HepG2 (cell line): ENCODE results near the gene C2CD3.

Experiments
- GABPA ChIP-seq, 2 experiments: IDR thresholded peaks; 2 replicates each; pipeline ENCODE4 v1.6.1; 2011 to 2016; ENCODE audit warnings: low read depth in 2 of 2, low read length in 1 of 2, missing biosample characterization in 1 of 2, missing genetic modification characterization in 1 of 2
- IRF1 ChIP-seq: sonication (generic); formaldehyde crosslinking; IDR thresholded peaks from 2 replicates; pipeline ENCODE4 v1.4.0; 2020; ENCODE audit warnings: low read depth, mild to moderate bottlenecking, missing genetic modification reagents
- ISL2 ChIP-seq: sonication (generic); formaldehyde crosslinking; IDR thresholded peaks from 2 replicates; pipeline ENCODE4 v1.5.0; 2020; ENCODE audit warnings: missing genetic modification reagents
- JUN ChIP-seq: sonication (generic); formaldehyde crosslinking; IDR thresholded peaks from 2 replicates; pipeline ENCODE4 v1.4.0; 2020; ENCODE audit warnings: mild to moderate bottlenecking, missing genetic modification reagents
- JUNB ChIP-seq: sonication (generic); formaldehyde crosslinking; IDR thresholded peaks from 2 replicates; pipeline ENCODE4 v1.8.0; 2022; ENCODE audit warnings: missing genetic modification reagents, mild to moderate bottlenecking, borderline replicate concordance
- NCOR1 ChIP-seq: fragments of 200-600 bp; sonication (generic); IDR thresholded peaks from 2 replicates; pipeline ENCODE4 v1.7.0; 2017; ENCODE audit warnings: antibody characterized with exemption, low read length, borderline replicate concordance
- PAX8 ChIP-seq: sonication (generic); formaldehyde crosslinking; IDR thresholded peaks from 2 replicates; pipeline ENCODE4 v1.8.0; 2022; ENCODE audit warnings: mild to moderate bottlenecking, missing genetic modification reagents, borderline replicate concordance
- POLR2A ChIP-seq, 2 experiments: IDR thresholded peaks; 2 replicates each; pipeline ENCODE4 v1.6.1; 2011; ENCODE audit warnings: low read depth in 2 of 2, low read length in 2 of 2, mild to moderate bottlenecking in 1 of 2, moderate library complexity in 1 of 2; ENCODE audit not compliant: insufficient read depth in 1 of 2
- RARA ChIP-seq: IDR thresholded peaks from 2 replicates; pipeline ENCODE4 v1.6.1; 2016; ENCODE audit warnings: missing genetic modification reagents, missing compliant biosample characterization
- SUZ12 ChIP-seq: fragments of 150-350 bp; IDR thresholded peaks from 2 replicates; pipeline ENCODE4 v1.6.1; 2014; ENCODE audit warnings: low read depth, low read length
- ZBTB43 ChIP-seq: sonication (generic); formaldehyde crosslinking; conservative IDR thresholded peaks from 2 replicates; pipeline ENCODE4 v1.4.0; 2020; ENCODE audit warnings: missing genetic modification reagents
- ZNF484 ChIP-seq: sonication (generic); formaldehyde crosslinking; IDR thresholded peaks from 2 replicates; pipeline ENCODE4 v1.5.1; 2020; ENCODE audit warnings: mild to moderate bottlenecking, low read depth, missing genetic modification reagents, borderline replicate concordance
- ZZZ3 ChIP-seq: sonication (generic); formaldehyde crosslinking; IDR thresholded peaks from 2 replicates; pipeline ENCODE4 v1.4.0; 2020; ENCODE audit warnings: missing genetic modification reagents, mild to moderate bottlenecking, borderline replicate concordance

- TF ChIP-seq JUNB (CRISPR knock-in tag) (no peak), IRF1 (CRISPR knock-in tag) (no peak), SUZ12 (no peak), ZNF484 (no peak), ISL2 (no peak), NCOR1 (no peak), GABPA (IDR thresholded peaks at IDR 0.05; ENCODE audit: low read depth, low read length) (no peak), GABPA (CRISPR knock-in tag; IDR thresholded peaks at IDR 0.05; ENCODE audit: low read depth) (no peak), POLR2A (IDR thresholded peaks at IDR 0.05; ENCODE audit: insufficient read depth in 1 of 2, low read depth in 2 of 2, low read length in 2 of 2) (no peak), PAX8 (CRISPR knock-in tag) (no peak), ZBTB43 (CRISPR knock-in tag) (no peak), ZZZ3 (CRISPR knock-in tag) (no peak), JUN (no peak), RARA (CRISPR knock-in tag) (no peak)
Measured at GRCh38 chr11:73998846-73999575, 171.8 kb downstream of the C2CD3 start.
